Stimulated activated CD8-positive, alpha-beta memory T cell treated with anti-CD3 and anti-CD28 coated beads, Interleukin-7, amount 100 ng/mL, for 24 hours (primary cell): ENCODE results near the gene DHRS11.

Source experiments
- DNase-seq: peaks from one replicate; pipeline ENCODE4 v3.0.0-alpha.2; 2020; ENCODE audit warnings: low read depth

Gene DHRS11

GRCh38 chr17:36614081-36614480, 22.4 kb downstream of the DHRS11 start:
- no peak for DNase-seq

- DNase-seq, result no peak
Observed at GRCh38 chr17:36614933-36615332, 23.3 kb downstream of the DHRS11 start.

DNA sequence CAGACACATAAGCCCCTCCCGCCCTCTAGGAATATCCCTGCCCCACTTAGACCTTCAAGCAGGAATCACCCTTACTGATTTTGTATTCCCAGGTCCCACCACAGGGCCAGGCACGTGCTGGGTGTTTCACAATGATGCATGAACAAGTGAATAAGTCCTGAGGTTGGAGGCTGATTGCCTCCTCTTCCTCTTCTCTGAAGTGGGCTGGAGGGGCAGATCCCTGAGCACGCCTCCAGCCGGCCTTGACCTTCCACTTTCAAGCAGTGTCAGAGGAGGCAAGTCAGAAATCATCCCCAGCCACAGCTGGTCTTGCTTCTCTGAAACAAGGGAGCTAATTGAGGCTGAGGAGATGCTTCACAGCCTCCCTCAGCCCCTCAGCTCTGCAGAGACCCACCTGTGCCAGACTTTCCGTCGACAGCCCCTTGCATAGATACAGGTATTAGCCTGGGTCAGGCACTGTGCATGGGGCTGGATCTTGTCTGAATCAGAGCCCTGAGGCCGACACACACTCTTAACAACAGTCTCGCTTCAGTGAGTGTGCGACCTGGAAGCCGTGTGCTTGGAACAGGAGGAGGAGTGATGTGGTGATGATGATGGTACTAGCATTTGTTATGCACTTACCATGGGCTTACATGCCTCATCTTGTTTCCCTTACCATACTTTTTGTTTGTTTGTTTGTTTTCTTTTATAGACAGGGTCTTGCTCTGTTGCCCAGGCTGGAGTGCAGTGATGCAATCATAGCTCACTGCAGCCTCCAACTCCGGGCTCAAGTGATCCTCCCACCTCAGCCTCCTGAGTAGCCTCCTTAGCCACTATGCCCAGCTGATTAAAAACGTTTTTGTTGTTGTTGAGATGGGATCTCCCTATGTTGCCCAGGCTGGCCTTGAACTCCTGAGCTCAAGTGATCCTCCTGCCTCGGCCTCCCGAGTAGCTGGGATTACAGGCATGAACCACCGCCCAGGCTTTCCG, 24.7 kb downstream of the DHRS11 start:
- DNase-seq, result no peak

- DNase-seq, result no peak
Observed at GRCh38 chr17:36617773-36618172, 26.1 kb downstream of the DHRS11 start.

- DNase-seq, result no peak
Observed at GRCh38 chr17:36623281-36623680, 31.6 kb downstream of the DHRS11 start.

GRCh38 chr17:36625188-36625587, 33.5 kb downstream of the DHRS11 start:
- no peak for DNase-seq

- DNase-seq, result no peak
Observed at GRCh38 chr17:36627101-36627500, 35.4 kb downstream of the DHRS11 start.

DNA sequence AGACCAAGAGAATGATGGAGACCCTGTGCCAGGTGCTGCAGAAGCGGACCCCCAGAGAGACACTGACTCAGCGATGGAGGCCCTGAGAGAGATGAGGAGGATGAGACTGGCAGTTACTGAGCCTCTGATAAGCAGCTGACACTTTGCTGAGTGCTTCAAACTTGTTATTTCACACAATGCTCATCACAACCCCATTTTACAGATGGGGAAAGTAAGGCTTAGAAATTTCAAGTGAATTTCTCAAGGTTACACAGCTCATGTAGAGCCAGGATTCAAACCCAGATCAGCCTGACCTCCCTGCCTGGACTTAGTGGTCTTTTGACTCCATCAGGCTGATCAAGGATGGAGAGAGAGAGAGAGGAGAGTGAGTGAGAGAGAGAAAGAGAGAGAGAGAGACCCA, 36.9 kb downstream of the DHRS11 start:
- DNase-seq, result no peak

DNA sequence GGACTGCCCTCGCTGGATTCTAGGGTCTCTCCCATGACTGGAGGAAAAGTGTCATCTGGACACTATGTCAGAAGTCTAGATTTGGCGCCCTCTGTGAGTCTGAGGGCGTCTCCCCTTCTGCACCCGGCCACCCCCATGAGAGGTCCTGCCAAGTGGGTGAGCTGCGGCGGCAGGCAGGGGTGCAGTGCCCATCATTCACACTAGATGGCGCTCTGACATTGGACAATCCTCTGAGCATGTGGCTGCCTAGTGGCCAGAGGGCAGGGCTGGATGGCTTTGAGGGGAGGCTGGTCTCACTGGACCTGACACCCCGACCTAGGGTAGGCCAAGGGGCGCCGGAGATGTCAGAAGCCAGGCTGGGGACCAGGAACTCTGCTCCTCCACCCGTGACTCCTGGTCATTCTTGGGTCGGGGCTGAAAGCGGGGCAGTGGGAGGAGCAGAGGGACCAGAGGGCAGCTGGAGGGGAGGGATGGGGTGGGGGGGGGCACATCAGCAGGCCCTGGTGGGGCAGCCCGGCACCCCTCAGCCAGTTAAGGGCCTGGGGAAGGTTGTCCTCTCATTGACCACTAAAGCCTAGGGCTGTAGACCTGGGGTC, 37.7 kb downstream of the DHRS11 start:
- peak; percentile 72 for DNase-seq

DNA sequence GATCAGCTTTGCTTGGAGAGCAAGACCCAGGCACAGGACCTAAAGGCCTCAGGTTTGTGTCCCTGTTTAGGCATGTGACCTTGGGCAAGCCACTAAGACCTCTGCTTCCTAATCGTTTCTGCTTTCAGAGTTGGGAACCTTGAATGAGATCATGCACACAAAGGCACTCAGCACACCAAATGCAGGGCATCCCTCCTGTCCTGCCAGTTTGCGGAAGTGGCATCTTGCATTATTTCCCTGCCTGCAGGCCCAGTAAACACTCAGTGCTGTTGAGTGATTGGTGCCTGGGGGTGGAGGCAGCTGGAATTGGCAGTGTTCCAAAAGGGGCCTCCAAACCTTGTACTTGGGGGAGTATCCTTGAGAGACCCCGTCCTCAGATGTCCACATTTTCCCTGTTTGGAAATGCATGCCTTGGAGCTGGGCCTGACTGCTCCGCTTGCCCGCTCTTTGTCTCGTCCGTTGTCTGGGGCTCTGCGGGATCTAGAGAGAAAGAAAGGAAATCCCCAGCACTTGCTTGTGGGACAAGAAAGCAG, 38.4 kb downstream of the DHRS11 start:
- DNase-seq, result no peak

- DNase-seq, result no peak
Observed at GRCh38 chr17:36631022-36631421, 39.3 kb downstream of the DHRS11 start.

GRCh38 chr17:36632916-36633771, 41.5 kb downstream of the DHRS11 start:
- no peak for DNase-seq

DNA sequence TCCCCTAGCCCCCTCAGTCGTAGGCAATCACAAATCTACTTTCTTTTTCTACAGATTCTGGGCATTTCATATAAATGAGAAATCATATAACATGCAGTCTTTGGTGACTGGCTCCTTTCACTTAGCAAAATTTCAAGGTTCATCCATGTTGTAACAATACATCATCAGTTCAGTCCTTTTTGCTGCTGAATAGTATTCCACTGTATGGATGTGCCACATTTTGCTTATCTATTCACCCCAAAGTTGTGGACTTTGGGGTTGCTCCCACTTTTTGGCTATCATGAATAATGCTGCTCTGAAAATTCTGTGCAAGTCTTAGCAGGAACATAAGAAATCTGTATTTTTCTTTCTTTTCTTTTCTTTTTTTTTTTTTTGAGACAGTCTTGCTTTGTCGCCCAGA, 48.7 kb downstream of the DHRS11 start:
- DNase-seq, result no peak

DNA sequence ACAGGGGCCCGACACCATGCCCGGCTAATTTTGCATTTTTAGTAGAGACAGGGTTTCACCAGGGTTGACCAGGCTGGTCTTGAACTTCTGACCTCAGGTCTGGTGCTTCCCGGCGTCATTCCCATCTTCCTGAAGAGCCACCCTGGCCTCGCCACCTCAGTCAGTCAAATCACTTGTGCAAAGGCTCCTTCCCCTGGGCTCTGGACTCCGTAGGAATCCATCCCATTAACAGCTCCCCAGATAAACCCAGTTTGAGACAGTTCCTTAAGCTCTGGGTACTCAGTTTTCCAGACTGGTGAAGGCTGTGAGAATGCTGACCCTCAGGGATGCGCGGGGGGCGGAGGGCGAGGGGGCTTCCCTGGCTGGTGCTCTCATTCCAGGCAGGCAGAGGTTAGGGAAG, 49.2 kb downstream of the DHRS11 start:
- no peak for DNase-seq

DNA sequence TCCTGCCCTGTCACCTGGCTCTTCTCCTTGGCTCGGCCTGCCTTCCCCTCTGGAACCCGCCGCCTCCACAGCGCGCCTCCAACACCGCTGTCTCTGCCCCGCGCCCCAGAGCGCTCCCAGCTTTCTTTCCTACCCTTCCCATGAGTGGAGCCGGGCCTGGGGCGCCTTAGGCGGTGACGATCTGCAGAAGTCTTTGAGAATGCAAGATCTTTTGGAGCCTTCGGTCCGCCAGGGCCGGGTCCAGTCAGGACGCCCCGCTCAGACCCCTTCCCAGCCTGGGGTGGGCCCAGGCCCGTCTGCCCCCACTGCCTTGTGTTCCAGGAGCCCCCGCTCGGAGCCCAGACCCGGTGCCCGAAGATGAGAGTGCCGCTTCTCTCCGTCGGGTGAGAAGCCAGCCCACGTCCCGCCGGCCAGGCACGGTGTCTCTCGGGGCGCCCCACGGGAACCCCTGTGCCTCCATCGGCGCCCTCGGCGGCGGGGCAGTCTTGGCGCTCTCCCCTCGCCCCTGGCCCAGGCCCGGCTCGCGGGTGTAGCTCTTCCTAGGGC, 49.7 kb downstream of the DHRS11 start:
- DNase-seq, result no peak

DNA sequence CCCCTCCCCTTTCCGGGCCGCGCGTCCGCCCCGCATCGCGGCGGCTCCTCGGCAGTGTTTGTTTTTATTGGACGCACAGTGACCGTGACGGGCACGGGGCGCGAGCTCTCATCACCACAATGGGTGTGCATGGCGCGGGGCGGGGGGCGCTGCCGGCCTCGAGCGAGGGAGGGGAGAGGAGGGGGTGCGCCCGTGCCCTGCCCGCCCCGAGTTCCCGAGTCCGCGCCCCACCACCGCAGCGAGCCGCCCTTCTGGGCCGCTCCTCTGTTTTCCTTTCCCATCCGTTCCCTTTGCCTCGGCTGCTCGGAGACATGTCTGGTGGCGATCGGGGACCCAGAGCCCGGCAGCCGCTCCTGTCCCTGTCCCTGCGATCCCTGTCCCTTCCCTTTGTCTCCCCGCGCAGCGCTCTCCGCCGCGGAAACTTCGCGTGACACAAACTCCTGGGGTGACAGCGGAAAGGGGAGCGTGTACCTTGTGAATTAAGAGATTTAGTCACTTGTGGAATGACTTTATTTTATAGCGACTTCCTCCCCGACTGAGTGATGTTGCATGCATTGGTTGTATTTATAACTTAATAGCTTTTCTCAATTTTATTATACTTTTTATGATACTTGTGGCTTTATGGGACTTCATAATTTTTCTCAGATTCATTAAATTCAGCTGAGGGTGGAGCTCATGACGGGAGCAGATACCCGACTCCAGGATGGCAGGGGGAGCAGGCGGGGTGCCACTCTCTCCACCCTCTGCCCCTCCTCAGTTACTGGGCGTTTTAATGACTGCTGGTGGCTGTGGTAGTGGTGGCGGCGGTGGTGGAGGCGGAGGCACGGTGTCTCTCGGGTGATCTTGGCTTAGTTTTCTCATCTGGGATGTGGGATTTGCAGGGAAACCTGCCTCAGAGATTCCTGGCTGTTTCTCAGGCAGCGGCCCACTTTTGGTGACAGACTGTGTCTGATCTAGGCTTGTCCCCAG, 50.5 kb downstream of the DHRS11 start:
- no peak for DNase-seq

- no peak for DNase-seq
Observed at GRCh38 chr17:36643086-36643685, 51.5 kb downstream of the DHRS11 start.

DNA sequence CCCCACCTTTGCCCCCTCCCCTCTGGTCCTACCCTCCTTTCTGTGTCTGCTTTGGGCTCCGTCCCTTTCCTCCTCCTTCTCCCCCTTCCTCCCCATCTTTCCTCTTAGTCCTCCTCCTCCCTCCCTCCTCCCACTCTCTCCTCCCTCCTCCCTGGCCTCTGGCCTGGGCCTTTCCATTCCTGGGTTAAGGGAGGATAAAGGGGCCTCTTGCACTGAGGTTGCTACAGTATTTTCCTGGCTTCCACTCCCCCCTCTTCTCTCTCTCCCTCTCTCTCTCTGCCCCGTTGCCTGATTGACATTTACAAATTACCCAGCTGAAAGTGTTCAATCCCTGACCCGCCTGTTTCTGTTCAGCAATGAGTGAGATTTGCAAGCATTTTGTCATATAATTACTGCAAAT, 53.7 kb downstream of the DHRS11 start:
- DNase-seq, result no peak

DNA sequence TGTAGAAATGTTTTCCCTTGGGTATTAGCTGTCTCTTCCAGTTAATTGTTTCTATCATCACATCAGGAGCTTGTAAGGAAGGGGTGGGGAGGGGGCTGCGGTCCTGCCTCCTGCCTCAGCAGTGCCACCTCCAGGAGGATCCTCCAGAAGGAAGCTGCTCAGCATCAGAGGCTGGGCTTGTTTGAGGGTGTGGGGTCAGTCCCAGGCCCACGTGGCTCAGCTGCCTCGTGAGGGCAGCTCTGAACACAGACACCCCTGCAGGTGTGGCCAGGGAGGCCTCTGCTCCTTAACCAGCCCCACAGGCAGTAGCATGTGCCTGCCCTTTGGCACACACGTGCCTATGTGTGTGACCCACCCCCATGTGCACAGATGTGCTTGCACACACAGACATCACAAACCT, 56.0 kb downstream of the DHRS11 start:
- DNase-seq, result no peak

DNA sequence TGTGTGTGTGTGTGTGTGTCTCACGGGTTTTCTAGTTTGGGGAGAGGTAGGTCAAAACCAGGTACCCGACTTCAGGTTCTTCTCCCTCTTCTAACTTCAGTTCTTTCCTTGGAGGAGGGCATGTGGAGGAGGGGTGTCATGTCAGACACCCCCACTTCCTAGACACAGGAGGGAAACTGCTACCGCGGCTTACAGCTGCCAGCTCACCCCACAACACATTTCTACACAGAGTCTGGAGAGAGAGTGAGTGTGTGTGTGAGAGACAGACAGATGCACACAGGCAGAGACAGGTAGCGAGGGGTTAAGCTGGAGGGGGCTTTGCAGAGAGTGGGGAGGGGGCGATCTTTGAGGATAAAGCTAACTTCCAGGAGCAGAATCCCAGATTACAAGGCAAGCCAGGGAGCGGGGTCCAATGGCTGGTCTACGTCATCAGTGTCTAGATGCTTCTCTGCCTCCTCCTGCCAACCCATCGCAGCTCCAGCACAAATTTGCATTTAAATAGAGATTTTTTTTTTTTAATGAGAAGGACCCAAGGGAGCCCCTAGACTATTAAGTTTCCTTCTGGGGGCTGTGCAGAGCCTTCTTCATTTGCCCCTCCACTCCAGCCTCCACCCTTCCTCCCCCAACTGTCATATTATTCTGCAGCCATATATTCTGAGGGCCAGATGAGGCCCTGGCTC, 58.6 kb downstream of the DHRS11 start:
- DNase-seq, result no peak
